HG03439 (cell line): ENCODE data around the gene MORN1.
"Not testable (repeated sequence)": the region's sequence is repeated elsewhere in the genome, so short reads cannot be mapped to it uniquely, and the experiment has no call there.

Experiments
- ATAC-seq: cut with Tn5 transposase; IDR thresholded peaks from one replicate; pipeline ENCODE4 v1.9.1; 2021; ENCODE audit warnings: mild to moderate bottlenecking, moderate library complexity; ENCODE audit not compliant: unreplicated experiment

MORN1 gene

DNA sequence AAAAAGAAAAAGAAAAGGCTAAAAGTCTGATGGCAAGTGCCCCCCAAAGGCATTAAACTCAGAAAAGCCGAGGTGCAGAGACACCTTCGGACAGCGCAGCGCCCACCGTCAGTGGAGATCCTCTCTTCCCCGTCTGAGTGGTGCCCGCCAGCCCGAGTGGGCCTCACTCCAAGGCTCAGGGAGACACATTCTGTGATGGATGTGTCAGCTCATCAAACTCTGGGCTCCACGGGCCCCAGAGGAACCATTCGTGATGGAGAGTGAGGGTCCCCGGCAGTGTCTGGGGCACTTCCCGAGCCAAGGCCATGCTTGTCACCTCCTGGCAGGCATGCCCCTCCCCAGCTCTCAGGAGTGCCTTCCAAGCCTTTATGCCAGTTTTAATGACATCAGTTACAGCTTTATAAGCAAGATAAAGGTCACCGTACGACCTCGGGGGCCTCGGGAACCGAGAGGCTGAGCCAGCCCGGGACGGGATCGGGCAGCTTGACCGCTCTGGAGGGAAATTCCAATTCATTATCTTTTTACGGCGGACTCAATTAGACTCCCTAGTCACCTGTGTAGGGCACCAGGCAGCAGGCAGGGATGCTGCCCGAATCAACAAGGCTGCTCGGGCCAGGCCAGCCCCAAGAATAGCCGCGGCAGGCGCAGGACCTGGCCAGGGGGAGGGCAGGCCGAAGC lies 49.5 kb downstream of the MORN1 start:
- no peak for ATAC-seq

DNA sequence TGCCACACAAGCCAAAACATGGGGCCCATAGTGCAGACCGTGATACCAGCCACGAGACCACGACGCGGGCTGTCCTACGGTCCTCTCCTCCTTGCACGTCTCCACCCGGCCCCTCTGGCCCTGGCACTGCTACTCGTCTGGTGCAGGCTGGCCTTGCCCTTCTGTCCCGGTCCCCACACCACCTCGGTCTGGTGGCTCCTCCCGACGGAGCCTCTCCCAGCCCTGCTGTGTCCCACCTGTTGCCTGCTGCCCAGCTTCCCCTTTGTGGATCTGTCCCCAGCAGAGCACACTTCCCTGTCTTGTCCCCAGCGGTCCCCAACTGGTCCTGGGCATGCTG lies 50.5 kb downstream of the MORN1 start:
- no peak for ATAC-seq

GRCh38 chr1:2340086-2340917 lies 51.1 kb downstream of the MORN1 start:
- ATAC-seq, result no peak

GRCh38 chr1:2339206-2340085 lies 51.9 kb downstream of the MORN1 start:
- ATAC-seq, result no peak

DNA sequence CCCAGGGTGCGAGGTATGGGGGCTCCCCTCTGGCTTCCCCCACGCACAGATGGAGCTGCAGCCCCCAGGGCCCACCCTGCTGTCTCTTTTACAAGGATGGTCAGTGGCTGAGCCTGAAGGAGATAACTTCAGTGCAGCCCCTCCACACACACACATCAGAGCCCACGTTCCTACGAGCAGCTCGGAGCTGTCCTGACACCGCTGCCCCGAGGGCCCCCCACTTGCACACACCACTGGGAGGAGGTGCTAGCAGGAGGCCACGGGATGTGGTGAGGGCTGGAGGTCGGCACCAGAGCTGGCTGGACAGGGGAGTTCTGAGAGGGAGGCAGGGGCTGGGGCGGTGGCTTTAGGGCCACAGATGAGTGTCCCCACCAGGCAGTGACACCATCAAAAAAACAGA lies 53.9 kb downstream of the MORN1 start:
- no peak for ATAC-seq

DNA sequence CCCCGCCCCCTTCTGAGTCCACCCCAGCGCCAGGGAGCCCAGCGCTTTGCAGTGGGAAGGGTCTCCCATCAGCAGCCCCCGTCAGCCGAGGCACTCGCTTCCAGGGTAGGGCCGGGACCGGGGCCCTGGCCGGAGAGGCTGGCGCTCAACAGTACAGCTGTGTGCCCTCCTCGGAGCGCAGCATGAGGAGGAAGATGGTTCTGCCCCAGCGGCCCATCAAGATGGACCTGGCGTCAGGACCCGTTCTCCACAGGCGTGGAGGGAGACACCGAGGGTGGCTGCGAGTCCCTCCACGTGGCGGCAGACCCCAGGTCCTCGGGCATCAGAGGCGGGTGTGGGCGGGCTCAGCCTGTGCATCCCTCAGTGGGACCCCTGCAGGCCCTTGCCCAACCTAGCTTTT lies 54.3 kb downstream of the MORN1 start:
- no peak for ATAC-seq

- no peak for ATAC-seq
Observed at GRCh38 chr1:2336499-2336898, 54.9 kb downstream of the MORN1 start.

DNA sequence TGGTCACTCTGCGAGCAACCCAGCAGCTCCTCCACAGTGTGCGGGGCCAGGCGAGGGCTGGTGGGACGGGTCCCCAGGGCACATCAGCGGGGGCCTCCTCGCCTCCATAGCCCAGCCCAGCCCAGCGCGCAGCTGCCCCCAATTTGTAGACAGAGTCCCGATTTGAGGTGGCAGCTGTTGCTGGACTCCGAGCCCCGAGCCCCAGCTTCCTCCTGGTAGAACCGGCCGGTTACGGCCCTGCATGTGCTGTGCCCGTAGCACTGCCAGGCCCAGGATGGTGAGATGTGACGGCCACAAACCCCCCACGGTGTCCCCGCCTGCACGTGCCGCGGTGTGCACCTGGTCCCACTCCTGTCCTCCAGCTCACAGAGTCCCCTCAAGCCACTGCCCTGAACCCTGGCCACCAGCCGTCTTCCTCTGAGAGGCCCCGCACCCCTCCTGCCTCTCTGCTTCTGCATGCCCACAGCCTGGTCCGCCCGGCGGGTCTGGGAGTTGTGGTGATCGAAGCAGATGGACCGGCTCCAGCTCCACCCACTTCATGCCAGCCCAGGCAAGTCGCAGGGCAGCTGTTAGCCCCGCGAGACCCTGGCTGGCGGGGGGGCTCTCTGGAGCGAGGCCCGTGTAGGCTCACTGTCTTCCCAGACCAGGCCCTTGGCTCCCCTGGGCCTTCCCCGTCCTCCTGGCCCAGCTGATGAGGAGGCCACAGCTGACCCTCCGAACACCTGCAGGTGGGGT lies 55.5 kb downstream of the MORN1 start:
- no peak for ATAC-seq

- ATAC-seq, result no peak
Observed at GRCh38 chr1:2334883-2335534, 56.3 kb downstream of the MORN1 start.

GRCh38 chr1:2334366-2334765 lies 57.0 kb downstream of the MORN1 start:
- ATAC-seq, result no peak

GRCh38 chr1:2331580-2331979 lies 59.8 kb downstream of the MORN1 start:
- ATAC-seq, result not testable (repeated sequence)

GRCh38 chr1:2331200-2331544 lies 60.2 kb downstream of the MORN1 start:
- no peak for ATAC-seq

DNA sequence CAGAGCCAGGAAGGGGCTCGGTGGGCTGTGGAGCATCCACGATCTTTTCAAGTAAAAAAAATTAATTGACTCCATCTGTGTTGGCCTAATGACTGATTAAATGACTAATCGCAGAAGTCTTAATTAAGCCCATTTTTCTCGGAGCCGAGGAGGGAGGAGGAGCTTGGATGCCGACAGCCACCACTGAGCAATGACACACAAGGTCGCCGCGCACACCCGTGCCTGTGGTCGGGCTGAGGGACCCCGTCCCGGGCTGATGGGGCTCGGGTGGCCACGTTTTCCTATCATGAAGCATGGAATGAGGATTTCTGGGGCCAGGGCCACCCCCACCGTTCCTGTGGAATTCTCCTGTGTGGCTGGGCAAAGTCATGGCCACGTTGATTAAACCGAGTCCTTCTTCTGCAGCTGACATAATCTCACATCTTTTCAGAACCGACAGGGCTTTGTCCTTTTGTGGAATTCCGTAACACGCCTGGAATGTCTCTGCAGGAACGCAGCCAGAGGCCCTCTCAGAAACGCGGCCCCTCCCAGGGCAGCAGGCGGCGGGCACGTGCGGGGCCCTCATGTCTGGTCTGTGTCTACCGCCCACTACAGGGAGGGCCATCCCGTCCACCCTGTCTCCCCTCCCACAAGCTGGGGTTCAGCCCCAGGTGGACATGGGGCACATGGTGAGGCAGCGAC lies 60.7 kb downstream of the MORN1 start:
- no peak for ATAC-seq

- ATAC-seq, result no peak
Observed at GRCh38 chr1:2330035-2330434, 61.3 kb downstream of the MORN1 start.

GRCh38 chr1:2328676-2329455 lies 62.5 kb downstream of the MORN1 start:
- no peak for ATAC-seq

GRCh38 chr1:2327841-2328240 lies 63.5 kb downstream of the MORN1 start:
- ATAC-seq, result no peak

- ATAC-seq, result not testable (repeated sequence)
Observed at GRCh38 chr1:2327162-2327561, 64.2 kb downstream of the MORN1 start.

GRCh38 chr1:2326524-2326923 lies 64.8 kb downstream of the MORN1 start:
- no peak for ATAC-seq
